BLaER1 treated with 17β-estradiol and CSF1 and Interleukin-3, amounts not matched to agents 10 nM and 100 nM (cell line): ENCODE data around the gene TCF4.

Experiments
- H3K27ac ChIP-seq, 11 experiments: shearing (Covaris generic); formaldehyde crosslinking; 2 replicates each; pipeline ENCODE4 v1.8.1; 2022
- H3K27me3 ChIP-seq, 11 experiments: shearing (Covaris generic); formaldehyde crosslinking; 2 replicates each; pipeline ENCODE4 v1.8.1; 2022
- H3K36me3 ChIP-seq, 11 experiments: shearing (Covaris generic); formaldehyde crosslinking; 2 replicates each; pipeline ENCODE4 v1.8.1; 2022
- H3K4me1 ChIP-seq, 10 experiments: shearing (Covaris generic); formaldehyde crosslinking; 2 replicates each; pipeline ENCODE4 v1.8.1; 2022
- H3K4me2 ChIP-seq, 11 experiments: shearing (Covaris generic); formaldehyde crosslinking; 2 replicates each; pipeline ENCODE4 v1.8.1; 2022
- H3K4me3 ChIP-seq, 10 experiments: shearing (Covaris generic); formaldehyde crosslinking; 2 replicates each; pipeline ENCODE4 v1.8.1; 2022
- H3K9ac ChIP-seq, 11 experiments: shearing (Covaris generic); formaldehyde crosslinking; 2 replicates each; pipeline ENCODE4 v1.8.1; 2022
- H3K9me3 ChIP-seq, 11 experiments: shearing (Covaris generic); formaldehyde crosslinking; replicated peaks in 1 of 11; 2 replicates each; pipeline ENCODE4 v1.8.1; 2022
- H4K20me1 ChIP-seq, 11 experiments: shearing (Covaris generic); formaldehyde crosslinking; 2 replicates each; pipeline ENCODE4 v1.8.1; 2022
- Cebpa-rat ChIP-seq, 11 experiments: shearing (Covaris generic); IDR thresholded peaks; 2 replicates each; pipeline ENCODE4 v1.8.1; 2022

Gene TCF4

GRCh38 chr18:55376387-55376786 is 211.6 kb downstream of the TCF4 start:
- TF ChIP-seq Cebpa-rat (IDR thresholded peaks at IDR 0.05): no peak

GRCh38 chr18:55375930-55376329 is 212.1 kb downstream of the TCF4 start:
- peaks cover 12 to 90% (median 69%) of the 10 kb centered on the region in 11 experiments; a peak in 20 of 22 replicates for H3K36me3 ChIP-seq
- H3K9ac ChIP-seq: no peak overlapping the region
- H3K4me1 ChIP-seq: peaks cover 0 to 24% (median 0%) of the 10 kb centered on the region in 10 experiments; a peak in 6 of 20 replicates
- peak overlapping the region in 3 of 11 experiments; percentile 7 to 65 (median 58); a peak in 5 of 22 replicates for H3K4me2 ChIP-seq
- peak overlapping the region in 2 of 11 experiments; percentile 25 to 32; a peak in 3 of 22 replicates for H3K27ac ChIP-seq
- H3K27me3 ChIP-seq: no peaks in the 10 kb centered on the region
- H4K20me1 ChIP-seq: peaks cover 0 to 91% (median 64%) of the 10 kb centered on the region in 11 experiments; a peak in 14 of 22 replicates
- H3K9me3 ChIP-seq: peaks cover 13 to 49% (median 23%) of the 10 kb centered on the region in 11 experiments; a peak in 21 of 22 replicates
- no peak for TF ChIP-seq Cebpa-rat (IDR thresholded peaks at IDR 0.05)
- no peak overlapping the region for H3K4me3 ChIP-seq

More at GRCh38 chr18:55376387-55376786, 211.6 kb downstream of the TCF4 start:
- no peak overlapping the region for H3K9ac ChIP-seq
- H3K4me2 ChIP-seq: peak overlapping the region in 3 of 11 experiments; percentile 7 to 65 (median 58); a peak in 5 of 22 replicates
- peaks cover 12 to 90% (median 69%) of the 10 kb centered on the region in 11 experiments; a peak in 19 of 22 replicates for H3K36me3 ChIP-seq
- H3K27ac ChIP-seq: peak overlapping the region in 3 of 11 experiments; percentile 25 to 39 (median 32); a peak in 5 of 22 replicates
- H3K27me3 ChIP-seq: no peaks in the 10 kb centered on the region
- no peak overlapping the region for H3K4me3 ChIP-seq
- peaks cover 0 to 27% (median 0%) of the 10 kb centered on the region in 10 experiments; a peak in 6 of 20 replicates for H3K4me1 ChIP-seq
- H3K9me3 ChIP-seq: peaks cover 13 to 51% (median 24%) of the 10 kb centered on the region in 11 experiments; a peak in 21 of 22 replicates
- peaks cover 0 to 91% (median 62%) of the 10 kb centered on the region in 11 experiments; a peak in 14 of 22 replicates for H4K20me1 ChIP-seq

GRCh38 chr18:55374741-55375140 is 213.3 kb downstream of the TCF4 start:
- Histone ChIP-seq H3K36me3 (peaks cover 11 to 91% (median 65%) of the 10 kb centered on the region in 11 experiments; a peak in 20 of 22 replicates), H3K9me3 (peaks cover 13 to 39% (median 23%) of the 10 kb centered on the region in 11 experiments; a peak in 21 of 22 replicates), H3K27ac (no peak overlapping the region), H4K20me1 (peaks cover 0 to 91% (median 66%) of the 10 kb centered on the region in 11 experiments; a peak in 15 of 22 replicates), H3K4me1 (peaks cover 0 to 24% (median 0%) of the 10 kb centered on the region in 10 experiments; a peak in 6 of 20 replicates), H3K4me2 (no peak overlapping the region), H3K27me3 (no peaks in the 10 kb centered on the region), H3K4me3 (no peak overlapping the region), H3K9ac (no peak overlapping the region)
- TF ChIP-seq Cebpa-rat (IDR thresholded peaks at IDR 0.05): no peak

- no peak overlapping the region for H3K4me3 ChIP-seq
- no peak overlapping the region for H3K27ac ChIP-seq
- no peak overlapping the region for H3K4me2 ChIP-seq
- peaks cover 13 to 34% (median 20%) of the 10 kb centered on the region in 11 experiments; a peak in 21 of 22 replicates for H3K9me3 ChIP-seq
- H3K27me3 ChIP-seq: no peaks in the 10 kb centered on the region
- H3K36me3 ChIP-seq: peaks cover 11 to 92% (median 73%) of the 10 kb centered on the region in 11 experiments; a peak in 20 of 22 replicates
- H4K20me1 ChIP-seq: peaks cover 0 to 91% (median 69%) of the 10 kb centered on the region in 11 experiments; a peak in 15 of 22 replicates
- H3K9ac ChIP-seq: no peak overlapping the region
- TF ChIP-seq Cebpa-rat (IDR thresholded peaks at IDR 0.05): peak in 1 of 11 experiments; percentile 31; a peak in 1 of 22 replicates
- H3K4me1 ChIP-seq: peaks cover 0 to 20% (median 0%) of the 10 kb centered on the region in 10 experiments; a peak in 6 of 20 replicates
Observed at GRCh38 chr18:55372209-55372608, 215.8 kb downstream of the TCF4 start.

- Histone ChIP-seq H3K4me1 (peaks cover 0 to 7% (median 0%) of the 10 kb centered on the region in 10 experiments; a peak in 5 of 20 replicates), H4K20me1 (peaks cover 0 to 91% (median 66%) of the 10 kb centered on the region in 11 experiments; a peak in 15 of 22 replicates), H3K9ac (no peak overlapping the region), H3K4me2 (no peak overlapping the region), H3K27ac (no peak overlapping the region; a peak in 1 of 22 replicates), H3K4me3 (no peak overlapping the region), H3K9me3 (peaks cover 7 to 24% (median 13%) of the 10 kb centered on the region in 11 experiments; a peak in 21 of 22 replicates), H3K36me3 (peaks cover 11 to 90% (median 65%) of the 10 kb centered on the region in 11 experiments; a peak in 20 of 22 replicates), H3K27me3 (no peaks in the 10 kb centered on the region)
- TF ChIP-seq Cebpa-rat (IDR thresholded peaks at IDR 0.05): no peak
Observed at GRCh38 chr18:55370936-55371335, 217.1 kb downstream of the TCF4 start.

GRCh38 chr18:55369346-55369745 is 218.6 kb downstream of the TCF4 start:
- Histone ChIP-seq H3K27me3 (no peaks in the 10 kb centered on the region), H3K4me1 (no peaks in the 10 kb centered on the region), H3K27ac (no peak overlapping the region), H3K9me3 (peaks cover under 1 to 10% (median 6%) of the 10 kb centered on the region in 11 experiments; a peak in 19 of 22 replicates), H3K36me3 (peaks cover 15 to 91% (median 66%) of the 10 kb centered on the region in 11 experiments; a peak in 20 of 22 replicates), H4K20me1 (peaks cover 0 to 94% (median 73%) of the 10 kb centered on the region in 11 experiments; a peak in 15 of 22 replicates), H3K4me2 (no peak overlapping the region), H3K9ac (no peak overlapping the region), H3K4me3 (no peak overlapping the region)
- no peak for TF ChIP-seq Cebpa-rat (IDR thresholded peaks at IDR 0.05)

GRCh38 chr18:55365342-55365741 is 222.7 kb downstream of the TCF4 start:
- peaks cover 26 to 96% (median 74%) of the 10 kb centered on the region in 11 experiments; a peak in 20 of 22 replicates for H3K36me3 ChIP-seq
- H3K4me3 ChIP-seq: no peak overlapping the region
- H3K27ac ChIP-seq: no peak overlapping the region
- H4K20me1 ChIP-seq: peaks cover 0 to 86% (median 65%) of the 10 kb centered on the region in 11 experiments; a peak in 14 of 22 replicates
- H3K9me3 ChIP-seq: peaks cover 0 to 26% (median 21%) of the 10 kb centered on the region in 11 experiments; a peak in 15 of 22 replicates
- no peaks in the 10 kb centered on the region for H3K27me3 ChIP-seq
- no peak overlapping the region for H3K4me2 ChIP-seq
- peaks cover 0 to 7% (median 0%) of the 10 kb centered on the region in 10 experiments; a peak in 2 of 20 replicates for H3K4me1 ChIP-seq
- no peak overlapping the region for H3K9ac ChIP-seq
- no peak for TF ChIP-seq Cebpa-rat (IDR thresholded peaks at IDR 0.05)

- Histone ChIP-seq H3K9me3 (peaks cover 0 to 28% (median 20%) of the 10 kb centered on the region in 11 experiments; a peak in 15 of 22 replicates), H3K9ac (no peak overlapping the region), H3K4me3 (no peak overlapping the region), H3K27me3 (no peaks in the 10 kb centered on the region), H4K20me1 (peaks cover 0 to 86% (median 57%) of the 10 kb centered on the region in 11 experiments; a peak in 13 of 22 replicates), H3K27ac (no peak overlapping the region), H3K36me3 (peaks cover 29 to 90% (median 75%) of the 10 kb centered on the region in 11 experiments; a peak in 19 of 22 replicates), H3K4me2 (no peak overlapping the region), H3K4me1 (peaks cover 0 to 14% (median 0%) of the 10 kb centered on the region in 10 experiments; a peak in 3 of 20 replicates)
- no peak for TF ChIP-seq Cebpa-rat (IDR thresholded peaks at IDR 0.05)
Observed at GRCh38 chr18:55362303-55362702, 225.7 kb downstream of the TCF4 start.
